OCI-LY3 (cell line): Measurements from ENCODE around the gene ARHGEF25.

Experiments
- H2AFZ ChIP-seq: fragments of 200-600, 300-600 bp; shearing (Covaris generic); 2 replicates; pipeline ENCODE4 v1.6.0; 2014; ENCODE audit warnings: antibody characterized with exemption, low read depth, low read length
- H3K27ac ChIP-seq: fragments of 200-600, 300-600 bp; sonication (generic); 2 replicates; pipeline ENCODE4 v1.5.1; 2014; ENCODE audit warnings: mild to moderate bottlenecking, low read length, moderate library complexity, mixed read lengths
- H3K27me3 ChIP-seq: fragments of 200-600, 300-600 bp; sonication (generic); 2 replicates; pipeline ENCODE4 v1.6.1; 2014; ENCODE audit warnings: low read depth, low read length, mixed read lengths
- H3K36me3 ChIP-seq: fragments of 200-600, 300-600 bp; sonication (generic); replicated peaks from 2 replicates; pipeline ENCODE3; 2014; ENCODE audit warnings: low read depth, low read length, mixed read lengths
- H3K4me1 ChIP-seq: fragments of 300-600, 200-600 bp; sonication (generic); 2 replicates; pipeline ENCODE4 v1.6.1; 2014; ENCODE audit warnings: low read length, mixed read lengths
- H3K4me2 ChIP-seq: fragments of 200-600, 300-600 bp; sonication (generic); 2 replicates; pipeline ENCODE4 v1.6.1; 2014; ENCODE audit warnings: low read length, mixed read lengths
- H3K4me3 ChIP-seq: fragments of 300-600, 200-600 bp; sonication (generic); 2 replicates; pipeline ENCODE4 v1.5.1; 2014; ENCODE audit warnings: antibody characterized with exemption, mild to moderate bottlenecking, low read length, moderate library complexity
- H3K79me2 ChIP-seq: fragments of 300-600, 200-600 bp; shearing (Covaris generic); 2 replicates; pipeline ENCODE4 v1.6.1; 2014; ENCODE audit warnings: mild to moderate bottlenecking, low read length, mixed read lengths
- H3K9ac ChIP-seq: fragments of 300-600, 200-600 bp; shearing (Covaris generic); 2 replicates; pipeline ENCODE4 v1.6.0; 2014; ENCODE audit warnings: mild to moderate bottlenecking, low read length, moderate library complexity
- H3K9me3 ChIP-seq: fragments of 200-600, 300-600 bp; shearing (Covaris generic); 2 replicates; pipeline ENCODE4 v1.6.1; 2014; ENCODE audit warnings: low read length, mixed read lengths; ENCODE audit not compliant: insufficient read depth
- H4K20me1 ChIP-seq: fragments of 200-600, 300-600 bp; sonication (generic); 2 replicates; pipeline ENCODE4 v1.6.1; 2016; ENCODE audit warnings: low read length, mixed read lengths; ENCODE audit not compliant: insufficient read depth
- EZH2phosphoT487 ChIP-seq: fragments of 200-600 bp; shearing (Covaris generic); IDR thresholded peaks from 2 replicates; pipeline ENCODE4 v1.6.1; 2018; ENCODE audit warnings: antibody characterized with exemption, mixed run types, low read depth
- TF ChIP-seq, protein P1 (sequence below): fragments of 200-600, 300-600 bp; sonication (generic); IDR thresholded peaks from 2 replicates; pipeline ENCODE4 v1.5.1; 2014; ENCODE audit warnings: antibody characterized with exemption, low read length, low read depth

Gene ARHGEF25

DNA sequence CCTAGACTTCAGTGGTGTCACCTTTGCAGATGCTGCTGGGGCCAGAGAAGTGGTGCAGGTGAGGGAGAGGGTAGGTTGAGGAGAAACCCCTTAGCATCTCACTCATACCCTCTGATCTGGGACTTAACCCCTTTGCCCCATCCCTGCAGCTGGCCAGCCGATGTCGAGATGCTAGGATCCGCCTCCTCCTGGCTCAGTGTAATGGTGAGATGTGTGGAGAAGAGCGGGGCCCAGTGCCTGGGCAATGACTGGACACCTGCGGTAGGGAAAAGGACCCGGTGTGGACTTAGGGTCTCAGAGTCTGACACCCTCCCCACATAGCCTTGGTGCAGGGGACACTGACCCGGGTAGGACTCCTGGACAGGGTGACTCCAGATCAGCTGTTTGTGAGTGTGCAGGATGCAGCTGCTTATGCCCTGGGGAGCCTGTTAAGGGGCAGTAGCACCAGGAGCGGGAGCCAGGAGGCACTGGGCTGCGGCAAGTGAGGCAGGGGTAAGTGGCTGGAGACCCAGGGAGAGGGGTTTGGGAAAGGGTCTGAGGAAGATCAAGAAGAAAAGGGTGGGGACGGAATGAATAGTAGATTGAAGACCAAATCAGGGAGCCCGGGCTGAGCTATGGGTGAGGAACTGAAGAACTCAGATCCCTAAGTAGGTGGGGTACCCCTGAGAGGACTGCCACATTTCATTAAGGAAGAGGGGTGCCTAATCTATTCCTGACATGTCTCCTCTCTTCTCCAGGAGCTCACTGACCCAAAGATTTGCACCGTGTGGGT is 14.2 kb downstream of the ARHGEF25 start:
- H3K27me3 ChIP-seq, result no peaks in the 10 kb centered on the region
- H3K36me3 ChIP-seq, result no peaks in the 10 kb centered on the region
- no peaks in the 10 kb centered on the region for H3K79me2 ChIP-seq
- H3K4me1 ChIP-seq, result no peaks in the 10 kb centered on the region
- no peak overlapping the region for H3K27ac ChIP-seq
- no peaks in the 10 kb centered on the region for H4K20me1 ChIP-seq
- H3K4me3 ChIP-seq, result no peak overlapping the region
- H2AFZ ChIP-seq, result no peak overlapping the region
- no peaks in the 10 kb centered on the region for H3K9me3 ChIP-seq
- H3K9ac ChIP-seq, result no peak overlapping the region
- H3K4me2 ChIP-seq, result no peak overlapping the region
- TF ChIP-seq EZH2phosphoT487, result no peak
- TF ChIP-seq, protein P1, sequence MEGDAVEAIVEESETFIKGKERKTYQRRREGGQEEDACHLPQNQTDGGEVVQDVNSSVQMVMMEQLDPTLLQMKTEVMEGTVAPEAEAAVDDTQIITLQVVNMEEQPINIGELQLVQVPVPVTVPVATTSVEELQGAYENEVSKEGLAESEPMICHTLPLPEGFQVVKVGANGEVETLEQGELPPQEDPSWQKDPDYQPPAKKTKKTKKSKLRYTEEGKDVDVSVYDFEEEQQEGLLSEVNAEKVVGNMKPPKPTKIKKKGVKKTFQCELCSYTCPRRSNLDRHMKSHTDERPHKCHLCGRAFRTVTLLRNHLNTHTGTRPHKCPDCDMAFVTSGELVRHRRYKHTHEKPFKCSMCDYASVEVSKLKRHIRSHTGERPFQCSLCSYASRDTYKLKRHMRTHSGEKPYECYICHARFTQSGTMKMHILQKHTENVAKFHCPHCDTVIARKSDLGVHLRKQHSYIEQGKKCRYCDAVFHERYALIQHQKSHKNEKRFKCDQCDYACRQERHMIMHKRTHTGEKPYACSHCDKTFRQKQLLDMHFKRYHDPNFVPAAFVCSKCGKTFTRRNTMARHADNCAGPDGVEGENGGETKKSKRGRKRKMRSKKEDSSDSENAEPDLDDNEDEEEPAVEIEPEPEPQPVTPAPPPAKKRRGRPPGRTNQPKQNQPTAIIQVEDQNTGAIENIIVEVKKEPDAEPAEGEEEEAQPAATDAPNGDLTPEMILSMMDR, result no peak

DNA sequence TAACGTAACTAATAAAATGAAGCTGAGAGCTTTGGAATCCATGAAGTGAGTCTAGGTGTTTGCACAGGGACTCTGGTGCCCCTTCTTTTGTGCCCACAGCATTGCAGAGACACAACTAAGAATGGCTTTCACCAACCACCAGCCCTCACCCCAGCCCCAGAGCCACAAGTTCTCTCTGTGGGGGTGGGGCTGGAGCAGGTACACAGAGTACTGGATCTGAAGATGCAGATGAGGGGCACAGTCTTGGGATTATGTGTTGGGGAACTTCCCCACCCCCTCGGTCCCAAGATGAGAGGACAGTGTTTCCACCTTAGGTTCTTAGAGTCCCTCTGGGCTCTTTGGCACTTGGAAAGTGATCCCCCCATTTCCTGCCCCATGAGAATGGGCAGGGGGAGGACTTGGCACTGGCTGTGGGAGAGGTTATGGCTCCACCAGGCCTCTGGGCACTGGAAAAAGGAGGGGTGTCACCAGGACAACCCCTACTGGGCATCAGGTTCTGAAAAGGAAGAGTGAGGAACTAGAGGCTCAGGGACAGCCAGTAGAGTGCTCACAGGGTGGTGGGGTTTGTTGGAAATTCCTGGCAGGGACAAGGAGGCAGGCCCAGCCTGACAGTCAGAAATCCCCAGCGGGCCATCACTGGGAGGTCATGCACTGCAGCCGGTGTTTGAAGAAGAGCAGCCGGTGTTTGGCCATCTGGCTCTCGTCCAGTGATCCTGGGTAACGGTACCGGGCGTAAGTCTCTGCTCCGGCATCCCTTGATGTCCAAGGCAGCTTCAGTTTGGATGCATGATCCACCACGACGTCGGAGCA is 15.1 kb downstream of the ARHGEF25 start:
- H3K4me1 ChIP-seq, result no peaks in the 10 kb centered on the region
- H3K4me3 ChIP-seq, result no peak overlapping the region
- H3K9me3 ChIP-seq, result no peaks in the 10 kb centered on the region
- no peaks in the 10 kb centered on the region for H3K79me2 ChIP-seq
- TF ChIP-seq EZH2phosphoT487, result no peak
- TF ChIP-seq, protein P1, result no peak
- no peaks in the 10 kb centered on the region for H3K36me3 ChIP-seq
- H3K27me3 ChIP-seq, result no peaks in the 10 kb centered on the region
- no peak overlapping the region for H3K27ac ChIP-seq
- no peak overlapping the region for H3K4me2 ChIP-seq
- no peak overlapping the region for H3K9ac ChIP-seq
- no peak overlapping the region for H2AFZ ChIP-seq
- H4K20me1 ChIP-seq, result no peaks in the 10 kb centered on the region

DNA sequence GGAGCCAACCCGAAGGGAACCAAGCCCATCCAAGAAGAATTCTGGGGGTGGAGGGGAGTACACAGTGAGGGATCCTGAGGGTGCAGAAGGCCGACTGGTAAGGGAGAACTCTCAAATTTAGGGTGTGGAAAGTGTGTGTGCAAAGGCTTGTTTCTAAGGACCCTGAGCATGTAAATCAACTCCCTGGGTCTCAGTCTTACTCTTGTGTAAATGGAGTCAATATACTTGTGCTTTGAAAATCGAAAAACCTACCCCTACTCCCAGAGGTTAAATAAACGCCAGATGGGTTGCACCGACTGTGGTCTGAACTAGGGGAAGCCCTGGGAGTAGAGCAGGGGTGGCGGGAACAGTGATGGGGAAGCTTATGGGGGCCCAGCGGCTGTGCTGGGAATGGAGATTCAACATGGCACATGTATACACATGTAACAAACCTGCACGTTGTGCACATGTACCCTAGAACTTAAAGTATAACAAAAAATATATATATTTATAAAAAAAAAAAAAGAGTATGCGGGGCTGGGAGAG is 15.7 kb downstream of the ARHGEF25 start:
- Histone ChIP-seq H3K4me2 (no peak overlapping the region), H3K4me3 (no peak overlapping the region), H3K27me3 (no peaks in the 10 kb centered on the region), H3K79me2 (no peaks in the 10 kb centered on the region), H2AFZ (no peak overlapping the region), H4K20me1 (no peaks in the 10 kb centered on the region), H3K27ac (no peak overlapping the region), H3K36me3 (no peaks in the 10 kb centered on the region), H3K9me3 (no peaks in the 10 kb centered on the region), H3K4me1 (no peaks in the 10 kb centered on the region), H3K9ac (no peak overlapping the region)
- TF ChIP-seq EZH2phosphoT487, result no peak
- TF ChIP-seq, protein P1, result no peak
